GM20431 (cell line): ENCODE measurements around the gene TMED8.

Source experiments
- in situ Hi-C: fragments of 300-500 bp; cut with MseI, MboI; formaldehyde crosslinking; loops from one replicate; pipeline ENCODE4 v1.15.0; 2020; ENCODE audit warnings: low sequenced_read_pairs; ENCODE audit not compliant: unreplicated experiment

The TMED8 gene

DNA sequence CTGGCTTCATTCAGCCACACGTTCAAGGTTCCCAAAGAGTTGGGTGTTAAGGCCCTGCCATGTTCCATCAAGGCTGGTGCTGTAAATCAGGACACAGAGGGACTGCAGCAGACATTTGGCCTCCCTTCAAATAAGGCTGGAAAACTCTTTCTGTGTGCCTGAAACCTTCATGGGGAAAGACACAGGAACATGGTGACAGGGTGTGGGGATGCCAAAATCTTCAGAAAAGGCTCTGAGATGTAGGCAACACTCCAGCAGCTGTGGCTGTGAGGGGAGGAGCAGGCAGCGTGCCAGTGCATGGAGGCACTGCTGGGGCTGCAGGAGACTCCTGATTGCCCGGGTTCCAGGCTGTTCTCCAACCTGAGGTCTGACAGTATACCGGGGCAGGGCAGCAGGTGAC, 71.2 kb downstream of the TMED8 start:
- in situ Hi-C loops = no loop called here

DNA sequence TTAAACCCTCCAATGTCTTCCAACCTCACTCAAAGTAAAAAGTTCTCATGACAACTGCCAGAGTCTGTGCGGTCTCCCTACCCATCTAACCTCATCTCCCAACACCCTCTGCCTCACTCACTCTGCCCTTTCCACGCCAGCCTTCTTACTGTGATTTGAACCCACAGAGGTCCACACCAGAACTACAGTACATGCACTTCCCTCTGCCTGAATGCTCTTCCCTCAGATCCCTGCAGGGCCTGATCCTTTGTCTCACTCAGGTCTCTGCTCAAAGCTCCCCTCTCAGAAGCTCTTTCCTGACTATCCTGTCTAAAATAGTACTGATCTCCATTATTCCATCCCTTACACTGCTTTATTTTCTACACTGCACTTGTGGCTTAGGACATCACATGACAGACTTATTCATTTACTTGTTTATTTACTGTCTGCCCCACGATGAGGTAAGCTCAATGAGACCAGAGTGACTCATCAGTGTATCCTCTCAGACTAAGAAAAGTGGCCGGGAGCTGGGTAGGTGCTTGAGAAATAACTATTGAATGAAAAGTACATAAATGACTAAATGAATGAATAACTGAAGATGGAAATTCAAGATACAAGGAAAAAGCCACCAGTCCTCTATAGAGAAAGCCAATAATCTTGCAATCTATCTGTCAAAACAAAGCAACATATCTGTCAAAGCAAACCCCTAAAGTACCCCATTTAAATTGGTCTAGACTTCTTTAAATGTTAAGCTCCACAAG, 73.3 kb downstream of the TMED8 start:
- in situ Hi-C loops = no loop called here

DNA sequence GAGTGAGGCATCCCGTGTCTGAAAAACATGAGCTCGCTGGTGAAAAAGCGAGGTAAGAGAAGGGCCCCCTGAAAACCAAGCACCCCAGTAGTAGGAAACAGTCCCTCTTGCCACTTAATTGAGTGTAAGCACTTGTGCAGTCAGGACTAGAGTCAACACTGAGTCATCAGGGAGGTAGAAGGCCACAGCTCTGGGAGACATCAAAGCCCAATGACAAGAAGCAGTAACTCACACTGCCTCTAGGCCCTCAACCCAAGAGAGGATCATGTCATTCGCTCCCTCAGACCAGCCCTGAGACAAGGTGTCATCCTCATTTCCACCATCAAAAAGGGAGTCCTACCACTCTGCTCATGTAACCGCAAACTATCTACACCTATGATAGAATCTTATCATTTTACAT, 74.0 kb downstream of the TMED8 start:
- in situ Hi-C loops = no loop called here

DNA sequence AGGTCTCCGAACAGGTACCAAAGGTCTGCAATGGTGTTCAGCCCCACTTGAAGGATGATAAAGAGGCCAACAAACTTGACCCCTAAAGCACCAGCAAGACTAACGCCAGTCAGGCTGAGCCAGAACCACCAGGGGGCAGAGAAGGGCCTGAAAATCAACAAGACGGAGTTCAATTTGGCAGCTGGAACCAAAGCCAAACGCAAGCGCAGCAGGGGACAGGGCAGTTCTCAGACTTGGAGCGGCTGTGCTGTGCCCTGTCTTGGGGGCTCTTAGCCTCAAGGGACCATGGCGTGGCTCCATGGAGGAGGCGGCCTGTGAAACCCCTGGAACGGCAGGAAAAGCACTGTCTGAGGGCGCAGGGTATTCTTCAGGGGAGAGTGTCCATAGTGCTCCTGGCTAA, 75.8 kb downstream of the TMED8 start:
- in situ Hi-C loops = no loop called here

DNA sequence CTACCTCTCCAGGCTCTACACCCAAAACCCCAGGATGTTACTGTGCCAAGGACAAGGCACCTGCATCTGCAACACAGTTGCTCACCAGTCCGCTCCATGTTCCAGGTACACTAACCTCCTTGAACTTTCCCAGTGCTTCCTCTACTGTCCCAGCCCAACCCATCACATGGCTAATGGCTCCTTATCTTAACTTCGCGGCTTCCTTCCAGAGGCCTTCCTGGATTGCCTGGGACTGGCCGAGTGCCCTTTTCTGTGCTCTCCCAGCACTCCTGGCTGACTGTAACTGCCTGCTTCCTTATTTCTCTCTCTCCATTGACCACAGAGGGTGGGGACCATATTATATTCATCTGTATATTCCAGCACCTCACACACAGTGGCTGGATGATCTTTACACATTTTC, 77.1 kb downstream of the TMED8 start:
- in situ Hi-C loops = no loop called here

DNA sequence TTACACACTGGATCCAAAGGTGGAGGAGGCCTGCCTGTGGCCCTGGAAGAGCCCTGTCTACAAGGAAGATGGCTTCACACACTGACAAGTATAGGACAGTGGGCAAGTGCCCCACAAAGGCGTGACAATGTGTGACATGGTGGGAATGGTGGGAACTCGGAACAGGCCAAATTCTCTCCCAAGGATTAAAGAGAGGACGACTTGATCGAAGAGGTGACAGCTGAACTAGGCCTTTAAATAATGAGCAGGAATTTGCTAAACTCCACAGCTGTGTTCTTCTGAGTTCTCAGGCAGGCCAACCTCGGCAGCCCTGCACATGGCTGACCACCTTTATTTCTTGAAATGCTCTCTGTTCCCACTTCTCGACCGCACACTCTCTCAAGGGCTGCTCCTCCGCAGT, 80.0 kb downstream of the TMED8 start:
- in situ Hi-C loops = no loop called here

DNA sequence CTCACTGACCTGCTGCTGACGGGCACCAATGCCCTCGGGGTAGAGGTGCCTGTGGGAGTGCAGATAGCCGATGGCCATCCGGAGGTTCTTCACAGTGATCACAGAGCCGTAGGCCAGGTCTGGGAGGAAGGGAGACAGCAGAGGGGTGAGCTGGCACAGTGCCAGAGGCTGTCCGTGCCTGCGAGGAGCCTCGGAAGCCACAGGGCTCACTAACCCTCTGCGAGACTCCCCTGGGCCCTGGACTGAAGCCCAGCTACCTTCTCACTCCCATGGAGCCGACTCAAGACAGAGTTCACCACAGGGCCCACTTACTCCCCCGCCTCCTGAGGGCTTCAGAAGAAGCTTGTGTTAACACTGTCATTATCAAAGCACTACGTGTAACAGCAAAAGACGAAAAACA, 80.7 kb downstream of the TMED8 start:
- in situ Hi-C loops = no loop called here

DNA sequence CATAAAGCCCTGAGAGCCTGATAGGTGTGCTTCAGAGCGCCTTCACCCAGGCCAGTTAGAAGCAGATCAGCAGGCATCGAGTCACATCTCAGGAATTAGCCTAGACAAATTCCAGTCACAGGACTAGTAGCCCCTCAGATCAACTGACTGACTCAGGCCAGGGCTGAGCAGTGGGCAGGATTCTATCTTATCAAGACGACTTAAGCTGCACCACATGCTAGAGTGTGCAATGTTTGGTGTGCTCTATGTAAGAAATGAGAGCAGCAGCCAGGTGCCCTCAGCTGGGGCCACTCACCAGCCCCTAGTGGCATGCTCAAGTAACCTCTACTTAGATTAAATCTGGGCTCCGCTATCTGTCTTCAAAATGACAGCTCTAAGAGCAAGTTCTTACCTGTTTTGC, 86.2 kb downstream of the TMED8 start:
- in situ Hi-C loops = no loop called here

DNA sequence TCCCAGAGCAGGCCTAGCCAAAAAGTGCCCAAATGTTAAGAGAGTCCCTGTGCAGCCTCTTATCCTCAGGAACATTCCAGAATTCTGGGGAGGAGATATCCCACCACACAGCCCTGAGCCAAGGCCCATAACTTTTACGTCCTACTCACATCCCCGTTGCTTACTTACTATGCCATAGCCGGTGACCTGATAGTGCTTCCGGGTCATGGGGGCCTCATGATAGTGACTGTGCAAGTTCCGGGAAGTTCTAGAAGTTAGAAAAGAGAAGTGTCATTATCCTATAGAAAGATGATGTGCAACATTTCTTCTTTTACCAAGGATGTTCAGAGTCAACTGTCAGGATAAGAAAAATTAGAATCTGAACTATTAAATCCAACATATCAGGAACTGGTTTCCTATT, 90.3 kb downstream of the TMED8 start:
- in situ Hi-C loops = no loop called here
